ENCODE results near the gene FAM241B.

The FAM241B gene

GRCh38 chr10:69660296-69660695, 30.2 kb downstream of the FAM241B start:
- no peak for TF ChIP-seq GATA2 (IDR thresholded peaks at IDR 0.05; ENCODE audit: low read depth, low read length)
- no peak for TF ChIP-seq GATA3 (IDR thresholded peaks at IDR 0.05; ENCODE audit: low read depth, low read length)

- TF ChIP-seq GATA2 (IDR thresholded peaks at IDR 0.05; ENCODE audit: low read depth, low read length) (no peak), GATA3 (IDR thresholded peaks at IDR 0.05; ENCODE audit: low read depth, low read length) (no peak)
These were observed 31.5 kb downstream of the FAM241B start for GRCh38 chr10:69661414-69662172.

GRCh38 chr10:69662173-69662877, 32.3 kb downstream of the FAM241B start:
- TF ChIP-seq GATA2 (IDR thresholded peaks at IDR 0.05; ENCODE audit: low read depth, low read length) (0 out of 2 replicates have a peak, but pooled peaks have one; percentile 9), GATA3 (IDR thresholded peaks at IDR 0.05; ENCODE audit: low read depth, low read length) (no peak)

GRCh38 chr10:69662901-69663300, 32.9 kb downstream of the FAM241B start:
- no peak for TF ChIP-seq GATA3 (IDR thresholded peaks at IDR 0.05; ENCODE audit: low read depth, low read length)

GRCh38 chr10:69663369-69663947, 33.4 kb downstream of the FAM241B start:
- TF ChIP-seq GATA2 (IDR thresholded peaks at IDR 0.05; ENCODE audit: low read depth, low read length): no peak
- no peak for TF ChIP-seq GATA3 (IDR thresholded peaks at IDR 0.05; ENCODE audit: low read depth, low read length)

GRCh38 chr10:69665474-69666320, 35.6 kb downstream of the FAM241B start:
- TF ChIP-seq GATA3 (IDR thresholded peaks at IDR 0.05; ENCODE audit: low read depth, low read length) (no peak), GATA2 (IDR thresholded peaks at IDR 0.05; ENCODE audit: low read depth, low read length) (no peak)

- TF ChIP-seq GATA2 (IDR thresholded peaks at IDR 0.05; ENCODE audit: low read depth, low read length): no peak
These were observed 36.7 kb downstream of the FAM241B start for GRCh38 chr10:69666756-69667155.

- TF ChIP-seq GATA3 (IDR thresholded peaks at IDR 0.05; ENCODE audit: low read depth, low read length) (no peak), GATA2 (IDR thresholded peaks at IDR 0.05; ENCODE audit: low read depth, low read length) (no peak)
These were observed 38.7 kb downstream of the FAM241B start for GRCh38 chr10:69668721-69669120.

- no peak for TF ChIP-seq GATA3 (IDR thresholded peaks at IDR 0.05; ENCODE audit: low read depth, low read length)
- TF ChIP-seq GATA2 (IDR thresholded peaks at IDR 0.05; ENCODE audit: low read depth, low read length): no peak
These were observed 39.4 kb downstream of the FAM241B start for GRCh38 chr10:69669409-69669808.

- no peak for TF ChIP-seq GATA2 (IDR thresholded peaks at IDR 0.05; ENCODE audit: low read depth, low read length)
These were observed 43.5 kb downstream of the FAM241B start for GRCh38 chr10:69673521-69673920.

GRCh38 chr10:69674786-69675185, 44.7 kb downstream of the FAM241B start:
- TF ChIP-seq GATA3 (IDR thresholded peaks at IDR 0.05; ENCODE audit: low read depth, low read length) (no peak), GATA2 (IDR thresholded peaks at IDR 0.05; ENCODE audit: low read depth, low read length) (no peak)

- TF ChIP-seq GATA2 (IDR thresholded peaks at IDR 0.05; ENCODE audit: low read depth, low read length) (no peak), GATA3 (IDR thresholded peaks at IDR 0.05; ENCODE audit: low read depth, low read length) (no peak)
These were observed 46.3 kb downstream of the FAM241B start for GRCh38 chr10:69676301-69676700.

GRCh38 chr10:69677985-69678654, 48.1 kb downstream of the FAM241B start:
- TF ChIP-seq GATA3 (IDR thresholded peaks at IDR 0.05; ENCODE audit: low read depth, low read length) (no peak), GATA2 (IDR thresholded peaks at IDR 0.05; ENCODE audit: low read depth, low read length) (peak; percentile 75)

- TF ChIP-seq GATA2 (IDR thresholded peaks at IDR 0.05; ENCODE audit: low read depth, low read length) (no peak), GATA3 (IDR thresholded peaks at IDR 0.05; ENCODE audit: low read depth, low read length) (no peak)
These were observed 49.7 kb downstream of the FAM241B start for GRCh38 chr10:69679736-69680135.
